IPS DF 6.9 (cell line): ENCODE measurements around the gene TST.
"Not testable (repeated sequence)": the region's sequence is repeated elsewhere in the genome, so short reads cannot be mapped to it uniquely, and the experiment has no call there.

Source experiments
- DNase-seq: peaks from one replicate; pipeline ENCODE4 v3.0.0-alpha.2; 2013; ENCODE audit warnings: low read depth, low spot score
- H3K27ac ChIP-seq: one replicate; pipeline ENCODE4 v1.5.1; 2013; ENCODE audit warnings: low read length, control low read depth
- H3K27me3 ChIP-seq: 2 replicates; pipeline ENCODE4 v1.6.1; 2013; ENCODE audit warnings: mild to moderate bottlenecking, low read length; ENCODE audit not compliant: control insufficient read depth, insufficient read depth
- H3K36me3 ChIP-seq: 2 replicates; pipeline ENCODE4 v1.6.1; 2013; ENCODE audit warnings: low read length; ENCODE audit not compliant: control insufficient read depth, insufficient read depth
- H3K4me1 ChIP-seq: 2 replicates; pipeline ENCODE4 v1.6.1; 2013; ENCODE audit warnings: low read length; ENCODE audit not compliant: control insufficient read depth, insufficient read depth
- H3K4me3 ChIP-seq: 2 replicates; pipeline ENCODE4 v1.5.1; 2013; ENCODE audit warnings: mild to moderate bottlenecking, low read length
- H3K9me3 ChIP-seq: 2 replicates; pipeline ENCODE4 v1.6.1; 2013; ENCODE audit warnings: low read length, inconsistent platforms; ENCODE audit not compliant: control insufficient read depth, insufficient read depth
- WGBS: extraction: QIAGEN DNeasy Blood & Tissue Kit; methylation state at CpG from one replicate; pipeline ENCODE4 v1.1.7; 2013; ENCODE audit warnings: mixed read lengths, missing lambda C conversion rate; ENCODE audit not compliant: insufficient read length, insufficient coverage; 5-methylcytosine and 5-hydroxymethylcytosine counted together

Gene TST

GRCh38 chr22:37000676-37001534, 18.3 kb downstream of the TST start:
- WGBS = no CpG with 5 or more reads among the region's 11 CpGs
- DNase-seq = no peak
- Histone ChIP-seq H3K36me3 (no peaks in the 10 kb centered on the region), H3K4me1 (peaks cover 5% of the 10 kb centered on the region; the same call in 1 of the 2 replicates), H3K27me3 (no peaks in the 10 kb centered on the region), H3K9me3 (no peaks in the 10 kb centered on the region), H3K4me3 (no peak overlapping the region), H3K27ac (no peak overlapping the region)

- Histone ChIP-seq H3K36me3 (no peaks in the 10 kb centered on the region), H3K4me3 (no peak overlapping the region), H3K27ac (no peak overlapping the region), H3K27me3 (no peaks in the 10 kb centered on the region), H3K9me3 (no peaks in the 10 kb centered on the region), H3K4me1 (peaks cover 5% of the 10 kb centered on the region; the same call in 1 of the 2 replicates)
- DNase-seq = no peak
- WGBS = no CpG with 5 or more reads among the region's 4 CpGs
Measured at GRCh38 chr22:36999463-36999862, 19.8 kb downstream of the TST start.

- no peak overlapping the region for H3K4me3 ChIP-seq
- no peaks in the 10 kb centered on the region for H3K27me3 ChIP-seq
- no peak for DNase-seq
- no CpG with 5 or more reads among the region's 9 CpGs for WGBS
- no peaks in the 10 kb centered on the region for H3K36me3 ChIP-seq
- H3K9me3 ChIP-seq = no peaks in the 10 kb centered on the region
- no peak overlapping the region for H3K27ac ChIP-seq
- H3K4me1 ChIP-seq = peaks cover 5% of the 10 kb centered on the region; the same call in 1 of the 2 replicates
Measured at GRCh38 chr22:36998620-36999351, 20.5 kb downstream of the TST start.

GRCh38 chr22:36997746-36998145, 21.5 kb downstream of the TST start:
- no peak overlapping the region for H3K4me3 ChIP-seq
- no peak overlapping the region for H3K27ac ChIP-seq
- no peaks in the 10 kb centered on the region for H3K9me3 ChIP-seq
- H3K27me3 ChIP-seq = no peaks in the 10 kb centered on the region
- DNase-seq = no peak
- peaks cover 5% of the 10 kb centered on the region; the same call in 1 of the 2 replicates for H3K4me1 ChIP-seq
- no peaks in the 10 kb centered on the region for H3K36me3 ChIP-seq
- WGBS = no CpG with 5 or more reads among the region's 2 CpGs

GRCh38 chr22:36991206-36991605, 28.0 kb downstream of the TST start:
- no CpG with 5 or more reads among the region's 6 CpGs for WGBS
- Histone ChIP-seq H3K36me3 (no peaks in the 10 kb centered on the region), H3K4me3 (no peak overlapping the region), H3K27ac (no peak overlapping the region), H3K4me1 (no peaks in the 10 kb centered on the region), H3K9me3 (no peaks in the 10 kb centered on the region; the same call in 1 of the 2 replicates), H3K27me3 (no peaks in the 10 kb centered on the region)
- no peak for DNase-seq

- WGBS = no CpG with 5 or more reads among the region's 6 CpGs
- H3K27ac ChIP-seq = no peak overlapping the region
- H3K4me3 ChIP-seq = no peak overlapping the region
- no peaks in the 10 kb centered on the region for H3K4me1 ChIP-seq
- no peaks in the 10 kb centered on the region for H3K36me3 ChIP-seq
- no peaks in the 10 kb centered on the region for H3K27me3 ChIP-seq
- H3K9me3 ChIP-seq = no peaks in the 10 kb centered on the region; the same call in 1 of the 2 replicates
- DNase-seq = no peak
Measured at GRCh38 chr22:36990457-36990856, 28.8 kb downstream of the TST start.

- not testable (repeated sequence) for DNase-seq, H3K27me3 ChIP-seq, H3K9me3 ChIP-seq, H3K4me3 ChIP-seq, H3K36me3 ChIP-seq, H3K4me1 ChIP-seq, H3K27ac ChIP-seq
- no CpG with 5 or more reads among the region's 4 CpGs for WGBS
Measured at GRCh38 chr22:36989012-36989411, 30.2 kb downstream of the TST start.

GRCh38 chr22:36988075-36988832, 31.0 kb downstream of the TST start:
- no peaks in the 10 kb centered on the region for H3K4me1 ChIP-seq
- no peaks in the 10 kb centered on the region for H3K27me3 ChIP-seq
- no peak for DNase-seq
- H3K36me3 ChIP-seq = no peaks in the 10 kb centered on the region
- H3K27ac ChIP-seq = no peak overlapping the region
- WGBS = no CpG with 5 or more reads among the region's 12 CpGs
- H3K9me3 ChIP-seq = no peaks in the 10 kb centered on the region; the same call in 1 of the 2 replicates
- no peak overlapping the region for H3K4me3 ChIP-seq

GRCh38 chr22:36986242-36986821, 32.9 kb downstream of the TST start:
- H3K4me3 ChIP-seq = no peak overlapping the region
- no peaks in the 10 kb centered on the region for H3K4me1 ChIP-seq
- H3K27me3 ChIP-seq = no peaks in the 10 kb centered on the region
- no CpG with 5 or more reads among the region's 8 CpGs for WGBS
- H3K9me3 ChIP-seq = no peaks in the 10 kb centered on the region; the same call in 1 of the 2 replicates
- DNase-seq = no peak
- H3K36me3 ChIP-seq = no peaks in the 10 kb centered on the region
- no peak overlapping the region for H3K27ac ChIP-seq
